Dedifferentiated amniotic fluid mesenchymal stem cell (primary cell): Measurements from ENCODE around the gene CFAP74.

Experiments used
- DNase-seq: peaks from one replicate; pipeline ENCODE4 v3.0.0-alpha.2; 2016; ENCODE audit errors: extremely low spot score

Gene CFAP74

DNA sequence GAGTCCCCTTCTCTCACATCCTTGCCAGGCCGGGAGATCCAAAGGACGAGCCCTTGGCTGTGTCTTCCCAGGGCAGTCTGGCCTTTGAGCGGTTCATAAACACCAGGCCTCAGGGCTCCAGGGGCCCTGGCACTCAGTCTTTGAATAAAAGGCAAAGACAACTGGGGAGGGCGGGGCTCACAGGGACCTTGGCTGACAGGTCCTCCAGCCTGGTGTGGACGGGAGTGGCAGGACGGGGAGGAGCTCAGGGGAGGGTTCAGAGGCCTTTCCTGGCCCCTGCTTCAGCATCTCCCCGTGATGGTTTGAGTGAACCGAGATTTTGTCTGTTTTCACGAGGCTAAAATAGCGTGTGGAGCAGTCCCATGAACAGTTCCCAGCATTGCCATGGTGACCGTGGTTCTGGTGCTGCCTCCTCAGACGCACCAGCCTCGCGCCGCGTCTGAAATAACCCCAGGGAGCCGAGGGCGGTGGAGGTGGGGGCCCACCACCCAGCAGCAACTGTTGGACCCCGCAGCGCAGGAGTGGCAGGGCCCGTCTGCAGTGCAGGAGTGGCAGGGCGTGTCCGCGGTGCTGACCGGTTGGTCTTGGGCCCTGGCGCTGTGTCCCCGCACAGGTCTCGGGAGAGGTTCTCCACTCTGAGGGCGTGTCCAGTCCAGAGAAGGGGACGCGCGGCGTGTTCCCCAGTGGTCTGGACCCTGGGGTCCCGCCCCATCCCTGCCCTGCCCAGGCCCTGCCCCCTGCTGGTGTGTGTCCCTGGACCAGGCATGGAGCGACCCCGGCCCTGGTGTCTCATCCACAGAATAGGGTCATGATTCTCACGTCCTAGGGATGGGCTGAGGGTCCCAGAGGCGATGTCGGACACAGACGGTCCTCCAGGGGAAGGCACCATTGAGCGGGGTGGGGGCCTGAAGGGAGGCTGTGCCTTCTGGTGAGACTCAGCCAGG is 39.5 kb upstream of the CFAP74 start:
- no peak for DNase-seq

DNA sequence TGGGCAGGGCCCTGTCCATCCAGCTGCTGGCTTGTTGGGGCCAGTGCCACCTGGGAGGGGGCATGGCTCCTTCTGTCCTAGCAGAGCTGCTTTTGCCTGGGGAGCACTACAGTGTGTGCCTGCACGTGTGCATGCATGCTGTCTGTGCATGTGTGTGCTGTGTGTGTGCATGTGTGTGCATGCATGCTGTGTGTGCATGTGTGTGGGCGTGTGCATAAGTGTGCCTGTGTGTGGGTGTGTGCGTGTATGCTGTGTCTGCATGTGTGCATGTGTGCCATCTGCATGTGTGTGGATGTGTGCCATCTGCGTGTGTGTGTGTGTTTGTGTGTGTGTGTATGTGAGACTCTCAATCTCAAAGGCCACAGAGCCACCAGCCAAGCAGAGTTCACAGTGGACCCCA is 38.3 kb upstream of the CFAP74 start:
- DNase-seq = no peak

DNA sequence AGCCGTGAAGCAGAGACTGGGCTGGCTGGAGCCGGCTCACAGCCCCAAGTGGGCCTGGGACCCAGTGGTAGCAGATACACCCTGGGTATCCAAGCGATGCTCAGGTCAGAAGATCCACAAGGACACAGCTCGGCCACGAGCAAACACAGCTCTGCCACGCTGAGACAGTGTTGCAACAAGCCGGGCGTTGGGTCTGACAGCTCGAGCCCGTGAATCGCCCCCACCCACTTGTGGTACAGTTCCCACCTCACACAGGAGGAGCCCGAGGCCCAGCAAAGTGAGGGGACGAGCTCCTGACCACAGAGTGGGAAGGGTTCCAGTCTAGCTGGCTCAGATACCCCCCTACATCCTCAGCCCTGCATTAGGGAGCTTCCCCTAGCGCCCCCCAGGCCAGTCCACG is 37.7 kb upstream of the CFAP74 start:
- DNase-seq = no peak

DNA sequence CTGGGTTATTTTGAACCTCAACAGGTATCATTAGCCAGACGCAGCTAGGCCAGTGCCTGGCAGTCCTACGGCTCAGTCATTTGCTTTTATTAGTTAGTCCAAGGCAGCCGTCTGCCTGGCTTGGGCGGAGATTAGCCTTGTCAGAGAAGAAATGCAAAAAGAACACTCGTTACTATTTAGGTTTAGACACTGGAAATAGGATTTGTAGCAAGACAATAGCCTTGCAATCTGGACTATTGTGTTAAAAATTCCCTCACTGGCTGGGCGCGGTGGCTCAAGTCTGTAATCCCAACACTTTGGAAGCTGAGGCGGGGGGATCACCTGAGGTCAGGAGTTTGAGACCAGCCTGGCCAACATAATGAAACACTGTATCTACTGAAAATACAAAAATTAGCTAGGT is 35.7 kb upstream of the CFAP74 start:
- DNase-seq = no peak

DNA sequence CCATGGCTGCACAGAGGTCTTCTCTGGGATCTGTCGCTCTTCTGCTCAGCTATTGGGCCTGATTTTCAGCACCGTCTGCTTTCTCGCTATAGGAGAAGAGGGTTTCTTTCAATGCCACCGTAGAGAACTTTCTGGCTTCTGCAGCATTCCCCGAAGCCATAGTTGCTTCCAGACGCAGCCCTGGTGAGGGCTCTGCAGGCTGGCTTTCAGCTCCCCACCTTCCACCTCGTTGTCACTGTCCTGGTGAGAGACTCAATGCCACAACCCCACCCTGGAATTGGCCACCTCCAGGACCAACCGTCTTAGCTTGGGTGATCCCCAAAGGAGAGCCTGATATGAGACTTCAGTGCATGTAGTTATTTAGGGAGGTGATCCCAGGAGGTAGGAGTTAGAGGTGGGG is 34.6 kb upstream of the CFAP74 start:
- DNase-seq = no peak

- DNase-seq = no peak
These were observed 33.9 kb upstream of the CFAP74 start for GRCh38 chr1:2037314-2037979.

DNA sequence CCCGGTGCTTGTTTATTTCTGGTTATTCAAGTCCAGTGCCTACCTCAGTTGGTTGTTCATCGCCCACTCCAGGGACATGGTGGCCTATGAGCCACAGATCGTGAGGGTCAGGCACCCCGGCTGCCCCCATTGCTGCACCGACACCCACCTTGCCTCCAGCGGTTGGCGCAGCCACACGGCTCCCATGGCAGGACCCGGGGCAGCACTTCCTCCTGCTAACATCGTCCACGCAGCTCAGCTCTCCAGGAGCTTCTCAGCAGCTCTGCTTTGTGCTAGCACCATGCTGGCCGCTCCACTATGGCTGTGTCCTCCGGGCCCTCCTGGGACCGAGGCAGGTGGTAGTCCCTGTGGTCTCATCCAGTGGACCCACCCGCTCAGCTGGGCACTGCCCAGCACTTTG is 32.7 kb upstream of the CFAP74 start:
- no peak for DNase-seq

DNA sequence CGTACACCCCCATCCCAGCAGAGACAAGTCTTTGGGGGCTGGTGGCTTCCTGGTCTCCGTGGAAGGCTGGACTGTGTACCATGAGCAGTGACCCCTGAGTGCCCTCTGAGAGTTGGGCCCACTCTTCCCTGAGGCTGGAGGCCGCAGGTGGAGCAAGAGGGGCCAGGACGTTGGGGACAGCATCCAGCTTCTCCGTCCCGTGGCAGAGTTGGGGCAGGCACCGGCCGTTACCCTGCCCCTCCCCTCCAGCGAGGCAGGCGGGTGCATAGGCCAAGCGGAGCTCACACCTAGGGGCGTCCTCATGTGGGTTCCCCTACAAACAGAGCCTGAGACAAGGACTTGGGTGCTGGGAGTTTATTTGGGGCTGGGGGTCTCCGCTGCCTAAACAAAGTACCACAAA is 29.6 kb upstream of the CFAP74 start:
- DNase-seq = no peak

GRCh38 chr1:2032737-2033136 is 29.2 kb upstream of the CFAP74 start:
- DNase-seq = no peak

- no peak for DNase-seq
These were observed 28.3 kb upstream of the CFAP74 start for GRCh38 chr1:2031546-2032540.

DNA sequence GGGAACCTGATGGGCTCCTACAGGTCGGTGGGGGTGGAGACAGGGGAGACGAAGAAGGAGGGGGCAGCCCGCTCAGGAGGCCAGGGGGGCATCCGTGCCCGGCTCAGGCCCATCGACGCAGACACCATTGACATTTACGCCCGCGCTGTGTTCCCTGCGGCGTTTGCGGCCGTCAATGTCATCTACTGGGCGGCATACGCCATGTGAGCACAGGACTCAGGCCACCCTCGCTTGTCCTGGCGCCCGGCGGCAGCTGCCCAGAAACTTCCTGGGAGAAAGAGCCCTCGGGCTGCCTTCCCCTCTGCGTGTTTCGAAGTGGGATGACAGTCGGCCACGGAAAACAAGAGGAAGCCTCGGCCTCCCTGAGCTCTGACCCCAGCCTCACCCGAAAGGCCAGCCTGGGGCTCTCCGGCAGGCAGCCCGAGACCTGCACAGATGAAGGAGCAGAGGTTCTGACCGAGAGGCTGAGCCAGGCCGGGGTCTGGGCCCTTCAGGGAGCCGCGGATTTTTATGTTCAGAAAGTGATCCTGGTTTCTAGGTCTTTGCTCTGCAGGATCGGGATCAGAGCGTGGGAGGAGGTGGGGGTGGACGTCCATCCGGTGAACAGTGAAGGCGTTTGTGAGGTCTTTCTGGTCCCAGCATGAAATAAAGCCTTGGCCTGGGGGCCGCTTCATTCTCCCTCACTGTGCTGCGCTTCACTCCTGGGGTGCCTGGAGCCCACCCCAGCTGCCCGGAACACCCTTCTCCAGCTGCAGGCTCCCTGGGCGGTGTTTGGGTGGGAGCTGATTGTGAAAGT is 26.7 kb upstream of the CFAP74 start:
- DNase-seq = no peak

- DNase-seq = no peak
These were observed 26.0 kb upstream of the CFAP74 start for GRCh38 chr1:2029561-2029960.

GRCh38 chr1:2028870-2029560 is 25.4 kb upstream of the CFAP74 start:
- DNase-seq = no peak

DNA sequence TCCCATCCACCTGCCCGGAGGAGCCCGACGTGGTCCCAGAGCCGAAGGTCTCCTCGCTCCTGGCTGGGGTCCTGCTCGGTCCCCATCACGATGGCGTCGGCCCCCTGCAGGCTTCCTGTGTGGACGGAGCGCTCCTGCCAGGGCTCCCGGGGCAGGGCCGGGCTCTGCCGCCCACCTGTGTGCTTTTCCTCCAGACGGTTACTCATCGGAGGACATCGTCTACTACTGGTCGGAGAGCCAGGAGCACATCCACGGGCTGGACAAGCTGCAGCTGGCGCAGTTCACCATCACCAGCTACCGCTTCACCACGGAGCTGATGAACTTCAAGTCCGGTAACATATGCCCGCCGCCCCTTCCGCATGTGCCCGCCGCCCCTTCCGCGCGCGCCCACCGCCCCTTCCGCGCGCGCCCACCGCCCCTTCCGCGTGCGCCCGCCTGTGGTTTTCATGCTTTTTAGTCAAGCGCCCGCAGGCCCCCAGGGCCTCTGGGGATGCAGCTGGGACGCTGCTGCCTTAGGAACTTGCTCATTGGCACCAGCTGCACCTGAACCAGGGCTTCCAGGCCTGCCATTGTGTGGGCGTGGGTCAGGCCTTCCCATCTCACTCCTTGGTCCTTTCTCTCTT is 24.5 kb upstream of the CFAP74 start:
- no peak for DNase-seq

- no peak for DNase-seq
These were observed 21.9 kb upstream of the CFAP74 start for GRCh38 chr1:2025491-2025981.

GRCh38 chr1:2024887-2025286 is 21.3 kb upstream of the CFAP74 start:
- DNase-seq = no peak

GRCh38 chr1:2024451-2024850 is 20.9 kb upstream of the CFAP74 start:
- DNase-seq = no peak

DNA sequence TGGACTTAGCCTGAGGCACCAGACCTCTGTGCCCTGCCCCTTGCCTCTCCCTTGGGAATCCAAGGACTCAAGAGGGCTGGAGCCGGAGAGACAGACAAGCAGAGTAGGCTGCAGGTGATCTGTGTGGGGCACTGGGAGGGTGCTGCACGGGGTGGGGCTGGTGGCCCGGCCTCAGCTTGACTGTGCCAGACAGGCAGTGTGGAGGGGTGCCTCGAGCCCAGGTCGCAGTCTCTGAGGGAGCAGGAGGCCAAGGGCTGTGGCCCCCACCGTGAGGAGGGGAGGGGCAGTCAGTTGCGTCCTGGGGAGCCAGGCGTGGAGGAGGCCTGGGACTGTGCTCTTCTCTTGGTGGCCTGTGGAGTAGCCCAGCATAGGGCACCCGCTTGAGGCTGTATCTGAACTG is 19.6 kb upstream of the CFAP74 start:
- DNase-seq = no peak

GRCh38 chr1:2022063-2022770 is 18.6 kb upstream of the CFAP74 start:
- DNase-seq = no peak
